NCI-H1105 treated with DMSO at 0.1 percent for 48 hours (cell line): ENCODE measurements around the gene KDR.

ENCODE experiments used
- DNase-seq: peaks from one replicate; lab custom pipeline; 2025; lab: John Stamatoyannopoulos, UW

The KDR gene

GRCh38 chr4:55079451-55080173, 45.8 kb downstream of the KDR start:
- DNase-seq: no peak

GRCh38 chr4:55078987-55079386, 46.4 kb downstream of the KDR start:
- DNase-seq: no peak

GRCh38 chr4:55077577-55077976, 47.8 kb downstream of the KDR start:
- no peak for DNase-seq

DNA sequence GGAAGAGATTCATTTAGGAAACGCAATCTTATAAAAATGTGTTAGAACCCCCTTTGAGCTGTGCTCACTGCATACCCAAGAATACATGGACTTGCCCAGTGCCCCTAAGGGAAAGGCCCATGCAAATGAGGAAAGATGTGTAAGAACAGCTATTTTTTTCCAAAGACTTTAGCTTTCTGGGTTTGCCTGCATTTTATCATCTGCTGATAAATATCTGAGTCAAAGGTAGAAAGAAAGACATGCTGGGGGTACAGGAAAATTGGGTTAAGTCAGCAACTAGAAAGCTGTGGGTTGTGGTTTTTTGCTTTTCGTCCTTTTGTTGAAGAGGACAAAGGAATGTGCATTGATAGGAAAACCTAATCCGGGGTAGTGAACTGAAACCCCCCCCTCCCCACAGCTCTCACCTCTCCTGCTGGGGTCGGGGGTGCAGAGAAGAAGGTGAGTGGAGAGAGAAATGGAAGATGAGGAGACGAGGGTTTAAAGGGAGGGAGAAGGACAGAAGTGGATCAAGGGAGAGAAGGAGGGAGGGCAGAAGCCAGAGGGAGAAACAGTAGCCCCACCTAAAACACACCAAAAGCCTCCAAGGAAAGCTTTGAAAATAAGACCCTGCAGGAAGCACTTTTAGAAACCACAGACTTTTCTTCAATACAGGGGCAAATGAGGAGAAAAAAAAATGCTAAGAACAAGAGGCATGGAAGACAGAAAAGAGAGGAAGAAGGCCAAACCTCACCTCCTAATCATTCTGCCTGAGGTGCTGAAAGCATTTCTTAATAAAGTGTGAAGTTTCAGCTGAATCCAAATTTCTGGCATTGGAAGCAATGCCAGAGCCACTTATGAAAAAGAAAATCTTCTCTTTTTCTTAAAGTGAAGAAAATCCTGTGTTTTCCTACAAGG, 49.3 kb downstream of the KDR start:
- no peak for DNase-seq

- DNase-seq: no peak
Observed at GRCh38 chr4:55075376-55075775, 50.0 kb downstream of the KDR start.

DNA sequence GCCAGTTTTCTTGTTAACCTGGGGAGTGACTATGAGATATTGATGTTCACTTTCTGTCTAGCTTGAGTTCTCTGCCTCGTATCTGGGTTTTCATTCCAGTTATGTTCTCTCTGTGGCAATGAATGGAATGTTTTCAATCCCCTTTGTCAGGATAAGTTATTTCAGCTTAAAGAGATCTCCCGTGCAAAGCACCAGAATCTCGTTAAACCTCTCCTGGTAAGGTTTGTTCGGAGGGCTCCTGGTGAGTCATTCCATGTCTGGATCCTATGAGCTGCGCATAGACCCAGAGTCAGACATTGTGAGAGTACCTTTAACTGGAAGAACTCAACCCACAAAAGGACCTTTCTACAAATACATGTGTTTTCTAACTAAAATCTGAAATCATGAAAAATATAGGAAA, 51.0 kb downstream of the KDR start:
- no peak for DNase-seq

- no peak for DNase-seq
Observed at GRCh38 chr4:55071951-55072350, 53.4 kb downstream of the KDR start.

- no peak for DNase-seq
Observed at GRCh38 chr4:55069248-55069647, 56.1 kb downstream of the KDR start.

DNA sequence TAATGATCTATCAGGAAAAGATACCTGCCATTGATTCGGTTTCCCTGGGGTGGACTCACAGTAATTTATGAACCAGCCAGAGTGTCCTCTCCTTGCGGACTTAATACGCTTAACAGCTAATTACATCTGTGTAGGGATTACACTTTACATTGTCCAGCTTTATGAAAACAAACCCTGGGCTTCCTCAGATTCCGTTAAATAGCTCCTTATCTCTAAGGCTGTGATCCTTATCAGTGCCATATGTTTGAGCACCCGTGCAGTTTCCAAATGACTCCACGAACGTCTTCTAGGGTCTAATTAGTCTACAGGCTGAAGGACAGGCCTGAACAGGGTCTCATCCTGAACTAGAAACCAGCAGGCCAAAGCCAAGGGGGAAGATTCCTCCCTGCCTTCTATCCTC, 56.9 kb downstream of the KDR start:
- DNase-seq: no peak

DNA sequence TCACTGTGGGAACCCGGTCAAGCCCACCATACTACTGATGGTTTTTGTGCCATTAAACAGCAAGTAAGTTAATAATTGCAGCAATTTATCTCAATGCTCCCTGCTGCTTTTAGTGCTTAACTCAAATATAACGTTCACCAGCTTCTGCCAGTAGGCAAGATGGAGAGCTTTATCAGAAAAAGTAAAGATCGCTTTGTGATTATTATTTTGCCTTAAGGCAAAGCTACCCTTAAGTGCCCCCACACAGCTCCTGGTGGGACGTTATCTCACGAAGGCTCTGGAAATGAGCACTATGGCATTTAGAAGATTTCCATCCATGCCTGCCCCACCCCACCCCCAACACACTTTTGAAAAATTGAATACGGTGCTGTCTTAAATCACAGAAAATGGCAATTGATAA, 59.4 kb downstream of the KDR start:
- DNase-seq: no peak

DNA sequence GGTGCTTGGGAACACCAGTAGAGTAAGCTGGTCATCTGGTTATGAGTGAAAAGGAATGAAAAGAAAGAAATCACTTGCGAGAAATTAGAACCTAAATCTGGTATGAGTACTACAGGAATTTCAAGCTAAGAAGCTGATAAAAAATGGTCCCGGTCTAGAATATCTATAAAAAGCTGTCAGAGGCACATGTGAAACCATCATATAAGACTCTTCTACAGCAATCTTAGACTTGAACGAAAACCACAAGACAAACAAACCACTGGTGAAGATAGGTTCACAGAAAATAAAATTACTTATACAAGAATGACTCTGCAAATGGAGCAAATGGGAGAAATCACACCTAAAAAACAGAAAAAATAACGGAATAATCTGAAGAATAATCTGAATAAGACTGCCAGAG, 69.9 kb downstream of the KDR start:
- DNase-seq: no peak

GRCh38 chr4:55051532-55051931, 73.9 kb downstream of the KDR start:
- no peak for DNase-seq

- DNase-seq: no peak
Observed at GRCh38 chr4:55050418-55050950, 74.9 kb downstream of the KDR start.

- no peak for DNase-seq
Observed at GRCh38 chr4:55038176-55038890, 87.1 kb downstream of the KDR start.

GRCh38 chr4:55037728-55038127, 87.7 kb downstream of the KDR start:
- DNase-seq: no peak

- DNase-seq: no peak
Observed at GRCh38 chr4:55036405-55036804, 89.0 kb downstream of the KDR start.

GRCh38 chr4:55035892-55036291, 89.5 kb downstream of the KDR start:
- no peak for DNase-seq

DNA sequence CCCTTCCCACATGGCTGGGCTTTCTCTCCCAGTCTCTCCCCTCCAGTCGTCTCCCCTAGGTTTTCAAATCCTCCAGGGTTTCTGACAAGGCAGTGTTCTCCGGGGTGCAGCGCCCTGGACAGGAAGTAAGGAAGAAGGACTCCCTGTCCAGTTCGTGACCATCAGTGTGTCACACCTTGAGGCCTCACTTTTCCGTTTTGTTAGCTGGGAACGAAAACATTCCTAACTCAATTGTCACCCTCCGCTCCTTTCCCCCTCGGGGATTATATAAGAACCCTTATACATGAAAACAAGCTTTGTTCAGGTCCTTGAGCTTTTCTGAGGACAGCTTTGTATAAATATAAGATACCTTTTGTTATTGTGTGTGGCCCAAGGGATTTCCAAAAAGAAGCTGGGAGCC, 92.1 kb downstream of the KDR start:
- DNase-seq: no peak

DNA sequence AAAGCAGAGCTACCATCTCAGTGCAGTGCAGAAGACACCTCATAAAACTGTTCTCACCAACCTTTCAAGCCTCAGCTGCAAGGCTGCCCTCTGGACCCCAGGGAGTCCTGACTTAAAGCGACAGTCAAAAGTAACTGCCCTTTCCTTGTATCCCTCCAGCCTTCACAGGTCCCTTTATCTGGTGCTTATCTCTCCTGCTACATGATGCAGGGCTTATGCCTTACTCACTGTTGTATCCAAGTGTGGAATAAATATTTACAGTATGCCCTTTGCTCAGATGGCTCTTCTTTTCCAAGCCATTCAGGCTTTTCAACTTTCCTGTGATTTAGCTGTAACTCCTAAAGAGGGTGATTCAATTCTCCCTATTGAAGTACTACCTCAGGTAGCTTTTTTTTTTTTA, 92.6 kb downstream of the KDR start:
- DNase-seq: no peak

DNA sequence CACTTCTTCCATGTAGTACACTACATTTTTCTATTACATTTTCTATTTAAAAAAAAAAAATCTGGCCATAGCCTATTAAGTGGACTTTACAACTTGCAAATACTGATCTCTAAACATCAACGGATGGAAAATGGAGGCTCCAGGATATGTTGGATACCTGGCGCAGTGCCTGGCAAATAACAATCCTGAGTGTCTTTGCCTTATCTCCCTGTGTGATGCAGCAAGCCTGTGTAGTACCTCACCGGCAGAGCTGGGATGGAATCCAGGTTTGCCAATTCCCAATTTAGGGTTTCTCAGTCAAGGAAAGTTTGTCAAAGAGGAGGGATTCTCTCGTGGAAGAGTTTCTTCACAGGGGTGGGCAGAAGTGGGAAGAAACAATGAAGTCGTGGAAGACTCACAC, 93.2 kb downstream of the KDR start:
- DNase-seq: no peak

- DNase-seq: no peak
Observed at GRCh38 chr4:55031158-55031557, 94.2 kb downstream of the KDR start.

- DNase-seq: peak; percentile 8
Observed at GRCh38 chr4:55030589-55030988, 94.8 kb downstream of the KDR start.
